ENCODE results near the gene CACNA1S. TPM values are rescaled to one million over a fixed set of nuclear protein-coding genes. Genes with fewer than 3 reads are reported as not detected.

Gene CACNA1S
- total RNA-seq, 1 donor from 2014 or later, result not detected

DNA sequence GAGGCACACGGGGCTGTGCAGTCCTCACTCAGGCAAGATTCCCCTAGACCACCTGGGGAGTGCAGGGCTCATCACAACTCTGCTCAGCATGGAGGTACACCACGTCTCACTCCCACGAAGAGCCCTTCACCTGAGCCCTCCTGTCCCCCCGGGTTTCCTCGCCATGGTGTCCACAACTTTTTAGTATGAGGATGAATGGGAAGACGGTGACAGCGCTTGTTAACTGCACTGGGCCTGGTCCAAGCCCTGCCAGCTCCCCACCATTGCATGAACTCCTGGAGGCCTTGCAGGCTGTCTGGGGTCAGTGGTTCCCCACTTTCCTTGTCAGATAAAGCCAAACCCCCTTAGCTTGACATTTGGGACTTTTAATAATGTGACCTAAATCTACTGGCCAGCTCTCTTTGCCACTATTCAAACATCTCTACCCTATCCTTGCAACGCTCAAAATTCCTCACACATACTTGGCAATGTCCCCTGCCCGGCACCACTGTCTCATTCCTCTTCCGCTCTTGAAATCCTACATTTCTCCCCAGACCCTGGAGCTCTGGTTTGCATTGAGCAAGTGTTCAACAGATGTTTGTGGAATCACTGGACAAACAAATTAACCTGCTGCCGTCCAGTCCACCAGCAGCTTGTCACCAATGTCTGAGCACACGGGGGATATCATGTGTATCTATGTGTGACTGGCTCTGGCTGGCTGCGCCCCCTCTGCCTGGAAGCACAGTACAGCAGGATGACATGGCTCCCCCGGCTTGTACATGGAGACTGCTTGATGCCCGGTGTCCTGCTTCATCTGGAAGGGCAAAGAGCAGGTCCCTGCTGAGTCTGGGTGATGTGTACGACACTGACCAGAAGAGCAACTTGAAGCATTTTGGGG is 30.9 kb upstream of the CACNA1S start:
- POLR2A ChIA-PET, result no interaction called here

DNA sequence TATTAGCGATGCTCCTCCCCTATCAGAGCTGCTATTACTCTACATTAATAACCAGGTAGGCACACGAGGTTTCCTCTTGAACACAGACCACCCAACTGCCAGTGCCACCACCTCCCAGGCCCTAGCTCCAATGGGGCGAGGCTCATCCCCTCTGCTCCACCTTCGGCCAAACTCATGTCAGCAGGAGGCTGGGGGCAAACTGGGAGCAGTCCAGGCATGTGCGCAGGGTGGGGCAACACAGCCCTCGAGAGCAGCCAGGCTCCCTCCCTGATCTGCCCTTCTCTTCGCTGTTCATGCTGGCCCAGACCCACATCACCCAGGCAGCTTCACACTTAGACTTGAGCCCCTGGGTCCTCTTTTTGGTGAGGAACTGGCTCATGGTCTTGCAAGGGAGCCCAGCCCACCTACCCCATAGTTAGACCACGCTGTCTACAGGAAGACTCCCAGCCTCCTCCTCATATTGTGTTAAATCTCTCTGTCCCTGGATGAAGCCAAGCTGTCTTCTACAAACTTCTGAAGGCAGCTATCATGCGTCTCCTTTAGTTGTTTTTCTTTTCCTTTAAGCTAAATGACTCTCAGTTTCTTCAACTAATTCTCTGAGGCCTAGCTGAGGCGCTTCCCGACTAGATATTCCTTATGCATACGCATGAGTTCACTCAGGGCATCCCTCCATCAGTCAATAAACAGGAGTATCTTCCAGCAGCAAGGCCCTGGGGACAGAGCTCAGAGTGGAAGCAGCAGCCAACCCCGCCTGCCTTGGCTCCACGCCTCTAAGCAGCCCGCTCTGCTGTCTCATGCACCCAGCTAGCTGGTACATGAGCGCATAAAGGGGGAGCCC is 30.0 kb upstream of the CACNA1S start:
- ChIA-PET POLR2A (no interaction called here), CTCF (no interaction called here)
- TF ChIP-seq, protein P1, sequence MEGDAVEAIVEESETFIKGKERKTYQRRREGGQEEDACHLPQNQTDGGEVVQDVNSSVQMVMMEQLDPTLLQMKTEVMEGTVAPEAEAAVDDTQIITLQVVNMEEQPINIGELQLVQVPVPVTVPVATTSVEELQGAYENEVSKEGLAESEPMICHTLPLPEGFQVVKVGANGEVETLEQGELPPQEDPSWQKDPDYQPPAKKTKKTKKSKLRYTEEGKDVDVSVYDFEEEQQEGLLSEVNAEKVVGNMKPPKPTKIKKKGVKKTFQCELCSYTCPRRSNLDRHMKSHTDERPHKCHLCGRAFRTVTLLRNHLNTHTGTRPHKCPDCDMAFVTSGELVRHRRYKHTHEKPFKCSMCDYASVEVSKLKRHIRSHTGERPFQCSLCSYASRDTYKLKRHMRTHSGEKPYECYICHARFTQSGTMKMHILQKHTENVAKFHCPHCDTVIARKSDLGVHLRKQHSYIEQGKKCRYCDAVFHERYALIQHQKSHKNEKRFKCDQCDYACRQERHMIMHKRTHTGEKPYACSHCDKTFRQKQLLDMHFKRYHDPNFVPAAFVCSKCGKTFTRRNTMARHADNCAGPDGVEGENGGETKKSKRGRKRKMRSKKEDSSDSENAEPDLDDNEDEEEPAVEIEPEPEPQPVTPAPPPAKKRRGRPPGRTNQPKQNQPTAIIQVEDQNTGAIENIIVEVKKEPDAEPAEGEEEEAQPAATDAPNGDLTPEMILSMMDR (IDR thresholded peaks at IDR 0.05), result no peak
- Mint-ChIP-seq H3K36me3 (ENCODE audit: low read depth) (peaks cover 79% of the 10 kb centered on the region), H3K4me3 (no peak overlapping the region), H3K4me1 (peaks cover 5% of the 10 kb centered on the region), H3K27me3 (no peaks in the 10 kb centered on the region), H3K9me3 (no peaks in the 10 kb centered on the region), H3K27ac (no peak overlapping the region)
- ATAC-seq (ENCODE audit: low read depth) (no peak), DNase-seq (no peak)
- intact Hi-C loops (cut with micrococcal nuclease), result no loop called here

More for the DNA sequence above, 30.9 kb upstream of the CACNA1S start:
- no peaks in the 10 kb centered on the region for H3K27me3 Mint-ChIP-seq
- CTCF ChIA-PET, result no interaction called here
- intact Hi-C loops (cut with micrococcal nuclease), result no loop called here
- H3K27ac Mint-ChIP-seq, result no peak overlapping the region
- TF ChIP-seq, protein P1 (IDR thresholded peaks at IDR 0.05), result no peak
- DNase-seq (no peak), ATAC-seq (ENCODE audit: low read depth) (no peak)
- peaks cover 80% of the 10 kb centered on the region for H3K36me3 Mint-ChIP-seq (ENCODE audit: low read depth)
- peaks cover 5% of the 10 kb centered on the region for H3K4me1 Mint-ChIP-seq
- no peaks in the 10 kb centered on the region for H3K9me3 Mint-ChIP-seq
- no peak overlapping the region for H3K4me3 Mint-ChIP-seq

DNA sequence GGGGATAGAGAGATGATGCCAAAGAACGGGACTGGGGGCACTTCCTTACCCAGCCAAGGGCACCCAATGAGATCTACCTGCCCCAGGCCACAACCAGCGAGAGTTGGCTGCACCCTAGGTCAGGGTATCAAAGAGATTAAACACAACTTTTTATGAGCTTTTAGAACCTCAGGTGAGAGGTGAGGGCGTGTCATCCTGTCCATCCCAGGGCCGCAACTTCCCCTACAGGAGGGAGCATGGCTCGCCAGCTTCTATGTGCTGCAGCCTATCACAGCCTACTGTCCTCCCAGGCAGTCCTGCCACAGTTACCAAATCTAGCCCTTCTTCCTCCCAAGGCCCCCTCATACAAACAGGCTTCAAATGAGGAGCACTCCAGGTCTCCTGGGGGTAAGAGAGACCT is 29.2 kb upstream of the CACNA1S start:
- no peaks in the 10 kb centered on the region for H3K27me3 Mint-ChIP-seq
- ChIA-PET POLR2A (no interaction called here), CTCF (interaction anchor here (1.0 kb wide), 1 partner anchor 27 kb away, joined by 3 read pairs; no protein-coding TSS in a partner anchor)
- intact Hi-C loops (cut with micrococcal nuclease), result no loop called here
- peaks cover 5% of the 10 kb centered on the region for H3K4me1 Mint-ChIP-seq
- H3K27ac Mint-ChIP-seq, result no peak overlapping the region
- no peak for ATAC-seq (ENCODE audit: low read depth)
- TF ChIP-seq, protein P1 (IDR thresholded peaks at IDR 0.05), result no peak
- H3K4me3 Mint-ChIP-seq, result no peak overlapping the region
- no peak for DNase-seq
- H3K36me3 Mint-ChIP-seq (ENCODE audit: low read depth), result peaks cover 76% of the 10 kb centered on the region
- H3K9me3 Mint-ChIP-seq, result no peaks in the 10 kb centered on the region

DNA sequence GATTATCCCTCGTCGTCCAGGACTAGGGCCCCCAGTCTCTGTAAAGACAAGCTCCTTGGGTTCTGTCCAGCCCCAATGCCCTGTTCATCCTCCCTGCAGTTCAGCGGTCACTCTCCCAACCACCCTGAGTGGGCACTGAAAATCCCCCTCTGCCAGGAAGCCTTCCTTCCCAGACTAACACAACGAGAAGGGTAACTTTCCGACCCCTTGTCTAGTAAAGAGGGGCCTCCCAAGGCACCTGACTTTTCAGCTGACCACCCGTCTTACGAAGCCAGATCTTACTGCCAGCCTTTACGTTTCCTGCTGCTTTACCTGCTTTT is 28.7 kb upstream of the CACNA1S start:
- peaks cover 76% of the 10 kb centered on the region for H3K36me3 Mint-ChIP-seq (ENCODE audit: low read depth)
- DNase-seq (no peak), ATAC-seq (ENCODE audit: low read depth) (no peak)
- peaks cover 5% of the 10 kb centered on the region for H3K4me1 Mint-ChIP-seq
- ChIA-PET CTCF (interaction anchor here (1.0 to 1.3 kb wide), 2 partner anchors 8 to 27 kb away, joined by 3 read pairs; no protein-coding TSS in a partner anchor), POLR2A (interaction anchor here (1.0 kb wide), 1 partner anchor 14 kb away, joined by 3 read pairs; no protein-coding TSS in a partner anchor)
- no peaks in the 10 kb centered on the region for H3K27me3 Mint-ChIP-seq
- H3K27ac Mint-ChIP-seq, result no peak overlapping the region
- TF ChIP-seq, protein P1 (IDR thresholded peaks at IDR 0.05), result no peak
- intact Hi-C loops (cut with micrococcal nuclease), result no loop called here
- no peak overlapping the region for H3K4me3 Mint-ChIP-seq
- no peaks in the 10 kb centered on the region for H3K9me3 Mint-ChIP-seq
